ENCODE results near the gene CDC5L.

CDC5L gene

DNA sequence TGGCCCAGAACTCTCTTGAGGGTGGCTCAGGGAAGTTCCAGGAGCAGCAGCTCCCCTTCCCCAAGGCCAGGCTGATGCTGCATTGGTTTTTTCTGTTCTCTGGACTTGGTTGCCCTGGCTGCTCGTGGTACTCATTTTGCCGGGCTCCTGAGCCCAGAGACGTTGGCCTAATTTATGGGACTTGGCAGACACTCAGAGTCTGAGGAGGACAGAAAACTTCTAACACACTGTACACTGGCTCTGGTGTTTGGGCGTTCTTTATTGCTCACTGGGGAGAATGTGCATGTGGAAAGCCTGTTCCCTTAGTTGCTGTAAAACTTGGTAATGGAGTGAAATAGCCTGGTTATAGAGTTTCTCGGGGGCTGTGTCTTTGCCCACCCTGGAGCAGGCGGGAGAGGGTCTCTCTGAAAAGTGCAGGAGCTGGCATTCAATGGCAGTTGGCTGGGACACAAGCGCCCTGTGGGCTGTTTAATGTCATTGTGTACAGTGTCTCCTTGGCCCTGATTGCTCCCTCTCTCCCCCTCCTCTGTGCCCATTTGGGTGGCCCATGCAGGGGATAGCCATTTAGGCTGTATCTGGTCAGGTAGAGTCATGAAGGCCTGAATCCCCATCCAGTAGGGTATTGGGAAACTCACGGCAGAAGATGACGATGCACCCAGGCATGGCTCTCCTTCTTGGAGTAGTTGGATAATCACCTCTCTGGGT lies 109.3 kb downstream of the CDC5L start:
- Histone ChIP-seq H3K27ac (no peak overlapping the region), H3K4me3 (no peak overlapping the region), H3K9ac (ENCODE audit: insufficient read length) (no peak overlapping the region), H3K36me3 (ENCODE audit: insufficient read depth, low read length) (no peaks in the 10 kb centered on the region), H3K9me3 (ENCODE audit: low read depth, low read length) (no peaks in the 10 kb centered on the region)
- TF ChIP-seq POLR2AphosphoS5 (IDR thresholded peaks at IDR 0.05; ENCODE audit: borderline replicate concordance, low read depth, low read length), result no peak
- no peak for TF ChIP-seq EZH2 (IDR thresholded peaks at IDR 0.05)
- no peak for TF ChIP-seq FOXP2 (optimal IDR thresholded peaks at IDR 0.05; ENCODE audit: control extremely low read depth, extremely low read length, insufficient read depth)
- no peak for DNase-seq (ENCODE audit: low read depth, low spot score)

DNA sequence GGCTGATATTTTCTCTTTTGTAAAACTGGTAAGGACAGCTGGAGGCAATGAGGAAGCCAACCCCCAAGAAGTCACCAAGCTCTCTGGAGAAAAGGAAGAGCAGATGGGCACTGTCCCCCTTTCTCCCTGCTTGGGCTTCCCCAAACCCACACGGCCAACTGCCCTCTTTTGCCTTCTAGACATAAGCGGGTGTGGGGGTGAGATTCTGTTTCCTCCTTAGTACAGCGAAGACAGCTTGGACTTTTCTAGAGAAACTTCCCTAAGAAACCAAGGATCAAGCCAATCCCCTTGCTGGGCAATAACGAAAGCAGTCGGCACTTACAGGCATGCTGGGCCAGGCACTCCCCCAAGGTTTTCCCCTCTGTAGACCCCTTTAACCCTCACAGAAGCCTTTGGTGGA lies 110.3 kb downstream of the CDC5L start:
- TF ChIP-seq POLR2AphosphoS5 (IDR thresholded peaks at IDR 0.05; ENCODE audit: borderline replicate concordance, low read depth, low read length) (no peak), EZH2 (IDR thresholded peaks at IDR 0.05) (no peak)
- no peak for DNase-seq (ENCODE audit: low read depth, low spot score)
- H3K4me3 ChIP-seq, result no peak overlapping the region
- H3K27ac ChIP-seq, result no peak overlapping the region
- no peaks in the 10 kb centered on the region for H3K36me3 ChIP-seq (ENCODE audit: insufficient read depth, low read length)
- H3K9ac ChIP-seq (ENCODE audit: insufficient read length), result no peak overlapping the region
- H3K9me3 ChIP-seq (ENCODE audit: low read depth, low read length), result no peaks in the 10 kb centered on the region

DNA sequence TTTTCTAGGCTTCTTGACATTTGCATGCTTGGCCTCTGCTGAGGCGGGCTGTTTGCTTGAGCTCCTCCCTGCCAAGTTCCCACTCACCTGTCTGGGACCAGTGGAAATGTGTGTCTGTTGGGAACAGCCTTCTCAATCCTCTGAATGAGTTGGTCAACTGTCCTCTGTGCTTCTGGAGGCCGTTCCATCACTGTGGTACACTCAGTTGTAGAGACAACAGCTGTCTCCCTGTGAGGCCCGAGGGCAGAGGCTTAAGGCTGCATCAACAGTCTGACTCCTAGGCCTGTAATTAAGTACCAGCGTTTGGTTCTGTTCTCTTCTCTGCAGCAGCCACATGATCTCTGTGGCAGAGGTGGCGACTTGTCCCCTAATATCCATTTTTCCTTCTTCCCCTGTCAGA lies 110.9 kb downstream of the CDC5L start:
- no peak for DNase-seq (ENCODE audit: low read depth, low spot score)
- Histone ChIP-seq H3K9me3 (ENCODE audit: low read depth, low read length) (no peaks in the 10 kb centered on the region), H3K36me3 (ENCODE audit: insufficient read depth, low read length) (no peaks in the 10 kb centered on the region), H3K27ac (no peak overlapping the region), H3K9ac (ENCODE audit: insufficient read length) (no peak overlapping the region), H3K4me3 (no peak overlapping the region)
- TF ChIP-seq FOXP2 (optimal IDR thresholded peaks at IDR 0.05; ENCODE audit: control extremely low read depth, extremely low read length, insufficient read depth) (no peak), POLR2AphosphoS5 (IDR thresholded peaks at IDR 0.05; ENCODE audit: borderline replicate concordance, low read depth, low read length) (no peak), EZH2 (IDR thresholded peaks at IDR 0.05) (no peak)

DNA sequence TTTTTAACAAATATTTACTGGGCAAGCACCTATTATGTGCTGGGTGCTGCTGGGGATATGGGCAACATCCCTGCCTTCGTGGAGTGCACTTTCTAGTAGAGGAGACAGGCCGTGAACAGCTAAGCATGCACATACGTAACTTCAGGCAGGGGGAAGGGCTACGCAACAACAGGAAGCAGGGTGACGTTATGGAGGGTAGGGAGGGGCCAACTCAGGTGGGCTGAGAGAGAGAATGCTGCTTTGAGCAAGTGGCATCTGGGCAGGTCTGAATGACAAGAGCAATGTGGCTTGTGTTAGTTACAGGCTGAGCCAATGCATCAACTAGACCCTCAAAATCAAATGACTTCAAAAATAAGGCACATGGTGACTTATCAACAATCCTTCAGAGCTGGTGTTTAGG lies 112.1 kb downstream of the CDC5L start:
- Histone ChIP-seq H3K36me3 (ENCODE audit: insufficient read depth, low read length) (no peaks in the 10 kb centered on the region), H3K27ac (no peak overlapping the region), H3K9me3 (ENCODE audit: low read depth, low read length) (no peaks in the 10 kb centered on the region), H3K4me3 (no peak overlapping the region), H3K9ac (ENCODE audit: insufficient read length) (no peak overlapping the region)
- DNase-seq (ENCODE audit: low read depth, low spot score), result no peak
- TF ChIP-seq FOXP2 (optimal IDR thresholded peaks at IDR 0.05; ENCODE audit: control extremely low read depth, extremely low read length, insufficient read depth) (no peak), POLR2AphosphoS5 (IDR thresholded peaks at IDR 0.05; ENCODE audit: borderline replicate concordance, low read depth, low read length) (no peak), EZH2 (IDR thresholded peaks at IDR 0.05) (no peak)

Measured in SK-N-MC (cell line).